ENCODE measurements around the gene COBL.

The COBL gene

GRCh38 chr7:51238981-51239495 is 77.6 kb downstream of the COBL start:
- Mint-ChIP-seq H3K4me1 (peaks cover 49% of the 10 kb centered on the region), H3K9me3 (no peaks in the 10 kb centered on the region), H3K36me3 (ENCODE audit: low read depth) (no peaks in the 10 kb centered on the region), H3K27me3 (ENCODE audit: low read depth, poor library complexity) (no peaks in the 10 kb centered on the region), H3K4me3 (no peak overlapping the region), H3K27ac (no peak overlapping the region)
- DNase-seq: no peak
- no peak for TF ChIP-seq CTCF (IDR thresholded peaks at IDR 0.05)

GRCh38 chr7:51237446-51238133 is 79.0 kb downstream of the COBL start:
- no peak for DNase-seq
- no peaks in the 10 kb centered on the region for H3K36me3 Mint-ChIP-seq (ENCODE audit: low read depth)
- H3K9me3 Mint-ChIP-seq: no peaks in the 10 kb centered on the region
- no peak overlapping the region for H3K27ac Mint-ChIP-seq
- no peaks in the 10 kb centered on the region for H3K27me3 Mint-ChIP-seq (ENCODE audit: low read depth, poor library complexity)
- peaks cover 63% of the 10 kb centered on the region for H3K4me1 Mint-ChIP-seq
- H3K4me3 Mint-ChIP-seq: no peak overlapping the region
- no peak for TF ChIP-seq CTCF (IDR thresholded peaks at IDR 0.05)

GRCh38 chr7:51236470-51237132 is 80.0 kb downstream of the COBL start:
- DNase-seq: no peak
- no peaks in the 10 kb centered on the region for H3K27me3 Mint-ChIP-seq (ENCODE audit: low read depth, poor library complexity)
- H3K27ac Mint-ChIP-seq: no peak overlapping the region
- H3K4me1 Mint-ChIP-seq: peaks cover 65% of the 10 kb centered on the region
- no peaks in the 10 kb centered on the region for H3K36me3 Mint-ChIP-seq (ENCODE audit: low read depth)
- H3K9me3 Mint-ChIP-seq: no peaks in the 10 kb centered on the region
- TF ChIP-seq CTCF (IDR thresholded peaks at IDR 0.05): no peak
- no peak overlapping the region for H3K4me3 Mint-ChIP-seq

GRCh38 chr7:51235593-51236313 is 80.9 kb downstream of the COBL start:
- TF ChIP-seq CTCF (IDR thresholded peaks at IDR 0.05): no peak
- no peak overlapping the region for H3K27ac Mint-ChIP-seq
- no peaks in the 10 kb centered on the region for H3K36me3 Mint-ChIP-seq (ENCODE audit: low read depth)
- peaks cover 65% of the 10 kb centered on the region for H3K4me1 Mint-ChIP-seq
- no peaks in the 10 kb centered on the region for H3K9me3 Mint-ChIP-seq
- no peak for DNase-seq
- H3K4me3 Mint-ChIP-seq: no peak overlapping the region
- H3K27me3 Mint-ChIP-seq (ENCODE audit: low read depth, poor library complexity): no peaks in the 10 kb centered on the region

GRCh38 chr7:51234609-51235308 is 81.8 kb downstream of the COBL start:
- H3K36me3 Mint-ChIP-seq (ENCODE audit: low read depth): no peaks in the 10 kb centered on the region
- no peak for TF ChIP-seq CTCF (IDR thresholded peaks at IDR 0.05)
- no peak for DNase-seq
- no peak overlapping the region for H3K4me3 Mint-ChIP-seq
- peaks cover 3% of the 10 kb centered on the region for H3K27me3 Mint-ChIP-seq (ENCODE audit: low read depth, poor library complexity)
- H3K27ac Mint-ChIP-seq: peak overlapping the region; percentile 92
- no peaks in the 10 kb centered on the region for H3K9me3 Mint-ChIP-seq
- H3K4me1 Mint-ChIP-seq: peaks cover 66% of the 10 kb centered on the region
